Immature natural killer cell (primary cell): ENCODE data around the gene TOP3A. TPM values are rescaled to one million over a fixed set of nuclear protein-coding genes. Genes with fewer than 3 reads are reported as not detected.

Source experiments
- DNase-seq, 3 donors: peaks; one replicate each; pipeline ENCODE4 v3.0.0; 2022; ENCODE audit warnings: mixed read lengths in 1 of 3
- H3K27ac Mint-ChIP-seq, 6 donors: one replicate each; pipeline ENCODE4 v1.8.0; 2020; ENCODE audit warnings: mixed read lengths in 6 of 6, mild to moderate bottlenecking in 5 of 6, inconsistent platforms in 4 of 6, moderate library complexity in 3 of 6
- H3K27me3 Mint-ChIP-seq, 3 donors: one replicate each; pipeline ENCODE4 v1.8.0; 2020 to 2021; ENCODE audit warnings: low read depth in 3 of 3, mild to moderate bottlenecking in 3 of 3, mixed read lengths in 3 of 3, moderate library complexity in 3 of 3, inconsistent platforms in 1 of 3
- H3K36me3 Mint-ChIP-seq, 3 donors: one replicate each; pipeline ENCODE4 v1.8.0; 2020; ENCODE audit warnings: mixed read lengths in 3 of 3, inconsistent platforms in 2 of 3, mild to moderate bottlenecking in 2 of 3
- H3K4me1 Mint-ChIP-seq, 2 donors: one replicate each; pipeline ENCODE4 v1.8.0; 2020; ENCODE audit warnings: inconsistent platforms in 2 of 2, mild to moderate bottlenecking in 2 of 2, mixed read lengths in 2 of 2, moderate library complexity in 1 of 2
- H3K4me3 Mint-ChIP-seq, 5 donors: one replicate each; pipeline ENCODE4 v1.8.0; 2020; ENCODE audit warnings: mild to moderate bottlenecking in 5 of 5, mixed read lengths in 5 of 5, inconsistent platforms in 3 of 5, moderate library complexity in 3 of 5
- H3K9me3 Mint-ChIP-seq, 6 donors: one replicate each; pipeline ENCODE4 v1.8.0; 2020; ENCODE audit warnings: mild to moderate bottlenecking in 6 of 6, mixed read lengths in 6 of 6, inconsistent platforms in 4 of 6, moderate library complexity in 3 of 6
- polyA plus RNA-seq, 3 donors: library from polyadenylated mRNA; unstranded; fragments of 300-500 nt; fragmentation: Illumina TruSeq; gene quantifications; one replicate each; pipeline ENCODE4 v1.2.3, GENCODE V29; 2021

TOP3A gene
- polyA plus RNA-seq, 3 donors from 2014 or later = 4.8 to 32.7 (median 15.2) TPM

DNA sequence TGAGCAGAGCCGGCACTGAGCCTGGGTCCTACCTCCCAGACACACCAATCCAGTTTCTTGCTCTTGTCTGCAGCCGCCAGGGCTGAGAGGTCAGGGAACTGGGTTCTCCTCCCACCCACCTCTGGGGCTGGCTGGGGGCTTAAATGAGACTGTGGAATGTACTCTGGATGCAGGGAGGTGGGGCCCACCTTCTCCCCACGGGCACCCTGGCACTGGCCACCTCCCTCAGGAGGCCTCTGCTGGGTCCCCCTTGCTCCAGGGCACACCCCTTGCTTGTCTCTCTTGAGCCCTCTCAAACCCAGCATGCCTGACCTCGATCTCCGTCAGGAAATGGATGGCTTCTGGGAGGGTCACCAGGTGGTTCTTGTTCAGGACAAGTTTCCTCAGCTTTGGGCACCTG is 62.6 kb downstream of the TOP3A start:
- H3K4me3 Mint-ChIP-seq = no peak overlapping the region
- DNase-seq = no peak
- peaks cover 13 to 19% of the 10 kb centered on the region in 2 donors for H3K4me1 Mint-ChIP-seq
- H3K27ac Mint-ChIP-seq = no peak overlapping the region
- peaks cover 3 to 10% (median 7%) of the 10 kb centered on the region in 3 donors for H3K36me3 Mint-ChIP-seq
- H3K9me3 Mint-ChIP-seq = no peaks in the 10 kb centered on the region
- H3K27me3 Mint-ChIP-seq = peaks cover 0 to 5% (median 2%) of the 10 kb centered on the region in 3 donors

DNA sequence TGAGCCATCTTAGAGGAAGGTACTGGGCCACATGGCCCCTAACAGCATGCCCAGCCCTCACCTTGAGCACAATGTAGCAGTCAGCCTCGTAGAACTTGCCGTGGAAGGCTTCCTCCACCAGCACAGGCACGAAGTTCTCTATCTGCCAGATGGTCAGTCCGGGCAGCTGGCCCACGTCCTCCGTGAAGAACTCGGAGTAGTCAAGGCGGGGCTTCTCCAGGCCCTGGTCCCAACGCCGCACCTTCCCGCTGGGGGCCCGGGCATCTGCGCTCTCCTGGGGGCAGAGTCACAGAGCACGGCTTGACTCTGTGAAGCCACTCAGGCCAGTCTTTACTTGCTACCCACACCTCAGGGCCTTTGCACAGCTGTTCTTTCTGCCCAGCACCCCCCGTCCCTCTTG is 63.6 kb downstream of the TOP3A start:
- Mint-ChIP-seq H3K9me3 (no peaks in the 10 kb centered on the region), H3K4me1 (peaks cover 4 to 11% of the 10 kb centered on the region in 2 donors), H3K36me3 (peaks cover 3 to 10% (median 7%) of the 10 kb centered on the region in 3 donors), H3K27me3 (peaks cover 0 to 5% (median 3%) of the 10 kb centered on the region in 3 donors), H3K4me3 (no peak overlapping the region), H3K27ac (no peak overlapping the region)
- DNase-seq = no peak

DNA sequence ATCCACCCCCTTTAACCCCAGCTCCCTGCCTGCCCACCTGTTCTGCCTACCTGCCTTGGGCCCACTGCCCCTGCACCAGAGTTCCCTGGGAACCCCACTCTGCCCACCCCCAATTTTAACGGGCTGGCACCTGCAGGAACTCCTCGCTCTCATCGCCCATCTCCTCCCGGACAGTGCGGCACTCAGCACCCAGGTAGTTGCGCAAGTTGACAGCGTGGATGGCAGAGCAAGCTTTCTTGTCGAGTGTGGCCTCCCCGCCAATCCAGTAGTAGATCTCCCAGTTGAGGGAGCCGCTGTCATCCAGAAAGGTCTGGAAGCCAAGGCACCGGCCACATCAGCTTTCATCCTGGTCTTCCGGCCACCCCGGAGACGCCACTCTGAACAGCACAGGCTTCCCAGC is 64.1 kb downstream of the TOP3A start:
- H3K36me3 Mint-ChIP-seq = peaks cover 3 to 10% (median 7%) of the 10 kb centered on the region in 3 donors
- peaks cover 0 to 5% (median 4%) of the 10 kb centered on the region in 3 donors for H3K27me3 Mint-ChIP-seq

DNA sequence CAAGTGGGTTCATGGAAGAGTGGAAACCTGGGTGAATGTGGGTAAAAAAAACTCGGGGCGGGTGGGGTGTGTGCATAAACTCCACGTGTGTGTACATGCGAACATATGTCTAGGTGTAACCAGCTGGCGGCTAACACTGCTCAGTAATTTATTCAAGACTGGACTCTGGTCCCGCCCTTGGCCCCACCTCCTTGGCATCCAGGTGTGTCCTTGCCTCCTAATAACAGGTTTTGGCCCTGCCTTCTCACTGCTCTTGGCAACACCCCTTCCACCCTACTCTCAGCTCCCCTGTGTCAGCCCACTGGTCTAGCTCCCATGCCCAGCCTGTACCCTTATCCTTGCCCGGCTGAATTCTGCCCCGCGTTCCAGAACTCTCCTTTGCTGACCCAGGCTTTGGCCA is 64.5 kb downstream of the TOP3A start:
- Mint-ChIP-seq H3K4me1 (peaks cover 2 to 7% of the 10 kb centered on the region in 2 donors), H3K9me3 (no peaks in the 10 kb centered on the region), H3K36me3 (peaks cover 3 to 13% (median 7%) of the 10 kb centered on the region in 3 donors), H3K27ac (peak overlapping the region in 1 of 6 donors; percentile 46), H3K4me3 (no peak overlapping the region), H3K27me3 (peaks cover 1 to 6% (median 5%) of the 10 kb centered on the region in 3 donors)
- DNase-seq = no peak

More for the DNA sequence above, 64.1 kb downstream of the TOP3A start:
- DNase-seq = no peak
- no peak overlapping the region for H3K4me3 Mint-ChIP-seq
- peak overlapping the region in 1 of 6 donors; percentile 46 for H3K27ac Mint-ChIP-seq
- H3K9me3 Mint-ChIP-seq = no peaks in the 10 kb centered on the region
- H3K4me1 Mint-ChIP-seq = peaks cover 2 to 7% of the 10 kb centered on the region in 2 donors

DNA sequence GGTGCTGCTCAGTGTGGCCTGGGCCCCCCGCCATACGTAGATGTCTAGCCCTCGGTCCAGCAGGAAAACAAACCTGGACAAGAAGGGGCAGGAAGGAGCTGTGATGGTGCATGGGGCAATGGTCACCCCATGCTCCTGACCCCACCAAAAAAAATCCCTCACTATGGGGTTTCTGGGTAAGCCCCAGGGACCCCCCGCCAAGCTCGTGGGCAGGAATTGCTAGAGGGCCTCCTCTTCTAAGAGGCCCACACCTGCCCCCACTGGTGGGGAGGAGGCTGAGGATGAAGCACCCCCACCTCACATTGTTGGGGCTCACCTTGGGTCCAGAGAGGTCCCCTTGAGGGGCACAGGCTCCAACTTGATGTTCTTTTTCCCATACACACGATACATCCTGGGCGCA is 66.0 kb downstream of the TOP3A start:
- peak overlapping the region in 1 of 6 donors; percentile 2 for H3K27ac Mint-ChIP-seq
- peaks cover 2 to 7% of the 10 kb centered on the region in 2 donors for H3K4me1 Mint-ChIP-seq
- H3K36me3 Mint-ChIP-seq = peaks cover 3 to 13% (median 7%) of the 10 kb centered on the region in 3 donors
- no peak for DNase-seq
- no peaks in the 10 kb centered on the region for H3K9me3 Mint-ChIP-seq
- H3K27me3 Mint-ChIP-seq = peaks cover 1 to 6% (median 5%) of the 10 kb centered on the region in 3 donors
- no peak overlapping the region for H3K4me3 Mint-ChIP-seq

DNA sequence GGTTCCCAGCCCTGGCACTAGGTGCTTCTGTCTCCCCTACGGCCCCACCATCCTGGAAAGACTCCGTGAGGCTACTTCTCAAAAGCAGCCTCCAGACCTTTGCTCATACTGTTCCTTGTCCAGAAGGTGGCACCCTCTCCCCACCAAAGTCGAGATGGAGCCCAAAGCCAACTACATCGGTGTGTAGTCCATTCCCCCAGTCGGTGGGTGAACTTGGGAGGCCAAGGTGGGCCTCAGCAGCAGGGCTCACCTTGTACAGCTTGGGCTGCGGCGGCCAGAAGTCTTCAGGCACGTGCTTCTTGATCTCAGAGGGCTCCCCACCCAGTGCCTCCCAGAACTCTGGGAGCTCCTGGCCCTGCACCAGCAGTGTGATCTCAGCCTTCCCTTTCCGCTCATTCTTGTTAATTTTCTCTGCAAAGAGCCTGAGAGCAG is 66.5 kb downstream of the TOP3A start:
- Mint-ChIP-seq H3K9me3 (no peaks in the 10 kb centered on the region), H3K4me3 (no peak overlapping the region), H3K27ac (peak overlapping the region in 5 of 6 donors; percentile 2 to 80 (median 42)), H3K27me3 (peaks cover 1 to 5% (median 4%) of the 10 kb centered on the region in 3 donors), H3K36me3 (peaks cover 3 to 13% (median 7%) of the 10 kb centered on the region in 3 donors), H3K4me1 (peaks cover 2 to 7% of the 10 kb centered on the region in 2 donors)
- peak; percentile 42 to 65 (median 49) for DNase-seq

DNA sequence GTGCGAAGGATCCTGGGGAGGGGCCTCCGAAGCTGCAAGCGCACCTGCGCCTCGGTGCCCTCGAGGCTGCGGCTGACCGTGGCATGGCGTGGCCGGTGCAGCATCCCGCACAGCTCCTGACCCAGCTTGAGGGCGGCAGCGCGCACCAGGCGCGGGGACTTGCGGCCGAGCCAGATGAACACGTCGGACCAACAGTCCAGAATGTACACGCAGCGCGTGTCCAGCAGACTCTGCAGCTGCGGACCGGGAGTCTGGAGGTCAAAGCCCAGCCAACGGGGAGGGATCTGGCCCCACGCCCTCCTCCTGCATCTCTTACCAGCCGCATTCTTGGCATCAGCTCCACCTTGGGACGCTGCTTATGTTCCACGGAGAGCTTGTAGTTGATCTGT is 67.2 kb downstream of the TOP3A start:
- H3K9me3 Mint-ChIP-seq = no peaks in the 10 kb centered on the region
- H3K4me3 Mint-ChIP-seq = no peak overlapping the region
- H3K4me1 Mint-ChIP-seq = peaks cover 2 to 7% of the 10 kb centered on the region in 2 donors
- peaks cover 3 to 13% (median 7%) of the 10 kb centered on the region in 3 donors for H3K36me3 Mint-ChIP-seq
- peaks cover 1 to 5% (median 4%) of the 10 kb centered on the region in 3 donors for H3K27me3 Mint-ChIP-seq
- peak overlapping the region in 1 of 6 donors; percentile 42 for H3K27ac Mint-ChIP-seq
- DNase-seq = no peak

DNA sequence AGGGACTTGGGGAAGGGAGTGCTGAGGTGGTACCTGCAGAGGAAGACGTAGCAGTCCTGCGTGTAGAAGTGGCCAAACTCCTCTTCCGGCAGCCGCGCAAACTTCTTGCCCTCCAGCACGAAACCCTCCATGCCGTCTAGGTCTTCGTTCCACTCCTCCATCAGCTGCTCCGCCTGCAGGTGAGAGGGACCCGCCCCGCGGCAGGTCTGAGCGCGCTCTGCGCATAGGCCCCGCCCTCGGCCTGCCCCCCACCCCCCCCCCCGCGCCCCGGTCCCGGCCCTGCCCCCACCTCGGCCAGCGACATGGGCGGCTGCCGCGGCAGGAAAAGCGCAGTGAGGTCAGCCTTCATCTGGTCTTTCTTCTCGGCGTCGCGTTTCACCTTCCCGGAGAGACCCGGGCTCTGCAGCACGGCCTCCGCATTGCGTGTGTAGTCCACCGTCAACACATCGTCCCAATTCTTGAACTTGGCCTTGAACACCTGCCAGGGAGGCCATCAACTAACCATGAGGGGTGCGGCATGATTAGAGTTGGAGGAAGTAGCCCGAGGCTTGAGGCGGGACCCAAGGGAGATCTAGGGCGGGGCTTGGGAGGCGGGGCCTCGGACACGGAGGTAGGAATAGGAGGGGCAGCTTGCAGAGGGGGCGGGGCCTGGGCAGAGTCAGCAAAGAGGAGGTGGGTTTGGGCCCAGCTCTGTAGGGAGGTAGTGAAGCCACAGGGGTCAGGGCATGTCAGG is 67.7 kb downstream of the TOP3A start:
- Mint-ChIP-seq H3K4me3 (no peak overlapping the region), H3K4me1 (peaks cover 2 to 7% of the 10 kb centered on the region in 2 donors), H3K9me3 (no peaks in the 10 kb centered on the region), H3K27ac (no peak overlapping the region), H3K36me3 (peaks cover 3 to 13% (median 7%) of the 10 kb centered on the region in 3 donors), H3K27me3 (peaks cover 1 to 5% (median 4%) of the 10 kb centered on the region in 3 donors)
- no peak for DNase-seq

DNA sequence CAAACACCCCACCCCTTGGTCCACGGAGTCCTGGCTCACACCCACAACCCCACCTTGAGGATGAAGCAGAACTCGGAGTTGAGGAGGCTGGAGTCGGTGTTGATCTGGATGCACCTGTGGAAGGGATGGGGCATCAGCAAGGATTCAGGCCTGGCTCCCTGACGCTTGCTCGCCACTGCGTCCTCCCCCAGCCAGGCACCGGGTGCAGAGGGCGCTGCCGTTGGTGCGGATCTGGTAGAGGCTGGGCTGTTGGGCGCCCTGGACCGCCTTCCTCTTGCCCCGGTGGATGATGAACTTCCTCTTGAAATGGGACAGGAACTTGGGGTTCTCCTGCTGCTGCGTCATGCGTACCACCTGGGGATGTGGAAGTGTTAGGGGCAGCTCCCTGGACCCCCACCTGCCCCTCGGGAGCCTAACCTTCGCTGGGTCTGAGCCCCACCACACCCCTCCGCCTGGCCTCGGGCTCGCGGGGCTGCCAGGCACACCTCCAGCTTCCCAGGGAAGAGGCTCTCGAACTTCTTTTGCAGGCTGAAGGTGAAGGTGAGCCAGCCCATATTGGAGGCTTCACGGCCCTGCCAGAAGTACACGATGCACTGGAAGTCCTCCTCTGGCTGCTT is 68.6 kb downstream of the TOP3A start:
- peaks cover 2 to 7% of the 10 kb centered on the region in 2 donors for H3K4me1 Mint-ChIP-seq
- H3K27ac Mint-ChIP-seq = no peak overlapping the region
- DNase-seq = no peak
- peaks cover 3 to 13% (median 7%) of the 10 kb centered on the region in 3 donors for H3K36me3 Mint-ChIP-seq
- peaks cover 1 to 5% (median 4%) of the 10 kb centered on the region in 3 donors for H3K27me3 Mint-ChIP-seq
- H3K4me3 Mint-ChIP-seq = no peak overlapping the region
- no peaks in the 10 kb centered on the region for H3K9me3 Mint-ChIP-seq

DNA sequence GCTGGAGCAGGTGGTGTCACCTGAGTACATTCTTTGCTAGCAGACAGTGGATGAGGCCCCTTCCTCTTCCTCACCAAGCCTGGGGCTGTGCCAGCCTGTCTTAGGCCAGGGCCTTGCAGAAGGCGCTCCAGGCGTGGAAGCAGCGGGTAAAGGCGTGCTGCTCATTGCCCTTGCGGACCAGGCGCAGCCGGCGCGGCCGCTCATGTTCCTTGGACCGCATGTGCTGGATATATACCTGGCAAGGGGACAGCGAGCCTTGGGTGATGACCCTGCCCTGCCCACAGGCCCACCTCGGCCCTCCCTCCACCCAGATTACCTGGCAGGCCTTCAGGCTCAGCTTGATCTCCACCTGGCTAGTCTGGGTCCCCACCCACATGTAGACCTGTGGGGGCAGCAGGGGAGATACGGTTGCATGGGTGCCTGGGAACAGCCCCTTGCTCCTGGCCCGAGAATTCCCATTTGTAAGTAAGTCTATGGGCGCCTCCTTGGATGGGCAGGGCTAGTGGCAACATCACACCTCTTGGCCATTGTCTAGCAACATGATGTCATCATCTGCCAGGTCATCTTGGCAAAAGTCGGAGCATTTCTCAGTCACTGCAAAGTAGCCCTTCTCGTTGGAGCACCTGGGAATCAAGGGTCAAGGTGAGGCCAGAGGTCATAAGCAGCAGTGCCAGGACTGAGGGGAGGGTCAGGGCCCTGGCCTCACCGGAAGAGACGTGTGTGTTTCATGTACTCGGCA is 69.6 kb downstream of the TOP3A start:
- Mint-ChIP-seq H3K27me3 (peaks cover 1 to 4% (median 4%) of the 10 kb centered on the region in 3 donors), H3K27ac (no peak overlapping the region), H3K36me3 (peaks cover 3 to 10% (median 3%) of the 10 kb centered on the region in 3 donors)

DNA sequence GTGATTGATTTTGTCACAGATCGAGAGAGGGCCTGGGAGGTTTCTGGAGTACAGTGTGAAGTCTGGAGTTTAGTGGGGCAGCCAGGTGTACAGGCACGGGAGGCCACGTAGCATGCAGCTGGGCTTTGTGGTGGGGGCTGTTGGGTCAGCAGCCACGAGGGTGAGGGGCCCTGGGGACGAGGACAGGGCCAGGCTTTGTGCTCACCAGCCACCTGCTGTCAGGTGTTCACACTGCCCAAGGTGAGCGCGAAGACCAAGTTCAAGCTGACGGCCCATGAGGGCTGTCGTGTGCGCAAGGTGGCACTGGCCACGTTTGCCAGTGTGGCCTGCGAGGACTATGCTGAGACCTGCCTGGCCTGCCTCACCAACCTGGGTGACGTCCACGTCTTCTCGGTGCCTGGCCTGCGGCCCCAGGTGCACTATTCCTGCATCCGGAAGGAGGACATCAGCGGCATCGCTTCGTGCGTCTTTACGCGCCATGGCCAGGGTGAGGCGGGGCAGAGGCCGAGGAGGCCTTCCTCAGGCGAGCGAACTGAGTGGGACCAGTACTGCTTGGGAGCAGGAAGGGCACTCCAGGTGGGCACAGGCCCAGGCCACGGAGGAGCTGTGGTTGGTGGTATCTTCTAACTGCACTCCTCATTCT is 73.4 kb downstream of the TOP3A start:
- Mint-ChIP-seq H3K27me3 (peaks cover 0 to 5% (median 1%) of the 10 kb centered on the region in 3 donors), H3K9me3 (no peaks in the 10 kb centered on the region), H3K36me3 (peaks cover 0 to 7% (median 0%) of the 10 kb centered on the region in 3 donors), H3K4me3 (no peak overlapping the region), H3K4me1 (no peaks in the 10 kb centered on the region), H3K27ac (no peak overlapping the region)
- DNase-seq = no peak

More for the DNA sequence above, 69.6 kb downstream of the TOP3A start:
- H3K4me1 Mint-ChIP-seq = peaks cover 2 to 7% of the 10 kb centered on the region in 2 donors
- no peak for DNase-seq
- H3K9me3 Mint-ChIP-seq = no peaks in the 10 kb centered on the region
- no peak overlapping the region for H3K4me3 Mint-ChIP-seq

DNA sequence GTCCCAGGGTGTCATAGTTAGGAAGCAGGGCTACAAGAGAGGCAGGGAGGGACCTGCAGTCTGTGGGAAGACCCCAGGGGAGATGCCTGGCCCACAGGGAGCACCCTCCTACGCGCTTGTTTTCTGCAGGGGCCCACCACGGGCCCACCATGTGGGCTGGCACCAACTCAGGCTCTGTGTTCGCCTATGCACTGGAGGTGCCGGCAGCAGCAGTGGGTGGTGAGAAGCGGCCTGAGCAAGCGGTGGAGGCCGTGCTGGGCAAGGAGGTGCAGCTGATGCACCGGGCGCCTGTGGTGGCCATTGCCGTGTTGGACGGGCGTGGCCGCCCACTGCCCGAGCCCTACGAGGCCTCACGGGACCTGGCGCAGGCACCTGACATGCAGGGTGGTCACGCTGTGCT is 74.3 kb downstream of the TOP3A start:
- H3K27ac Mint-ChIP-seq = peak overlapping the region in 1 of 6 donors; percentile 18

DNA sequence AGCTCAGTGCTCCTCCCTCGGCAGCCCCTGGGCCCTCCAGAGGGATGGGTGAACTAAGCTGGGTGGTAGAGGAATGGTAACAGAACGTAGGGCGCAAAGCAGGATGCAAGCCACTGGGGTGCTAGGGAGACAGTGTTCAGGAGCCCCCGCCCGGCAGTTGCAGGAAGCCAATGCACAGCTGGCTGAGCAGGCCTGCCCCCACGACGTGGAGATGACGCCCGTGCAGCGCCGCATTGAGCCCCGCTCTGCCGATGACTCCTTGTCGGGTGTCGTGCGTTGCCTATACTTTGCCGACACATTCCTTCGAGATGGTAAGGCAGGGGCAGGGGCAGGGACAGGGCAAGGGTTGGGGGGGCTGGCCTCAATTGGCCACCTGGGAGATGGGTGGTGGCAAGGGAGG is 76.5 kb downstream of the TOP3A start:
- H3K9me3 Mint-ChIP-seq = no peaks in the 10 kb centered on the region
- peaks cover 0 to 2% (median 0%) of the 10 kb centered on the region in 3 donors for H3K27me3 Mint-ChIP-seq
- DNase-seq = no peak
- H3K4me1 Mint-ChIP-seq = no peaks in the 10 kb centered on the region
- peaks cover 0 to 5% (median 0%) of the 10 kb centered on the region in 3 donors for H3K36me3 Mint-ChIP-seq
- H3K4me3 Mint-ChIP-seq = no peak overlapping the region
- H3K27ac Mint-ChIP-seq = no peak overlapping the region

More for the DNA sequence above, 74.3 kb downstream of the TOP3A start:
- H3K9me3 Mint-ChIP-seq = no peaks in the 10 kb centered on the region
- H3K36me3 Mint-ChIP-seq = peaks cover 0 to 5% (median 0%) of the 10 kb centered on the region in 3 donors
- peaks cover 0 to 2% (median under 1%) of the 10 kb centered on the region in 3 donors for H3K27me3 Mint-ChIP-seq
- H3K4me3 Mint-ChIP-seq = no peak overlapping the region
- H3K4me1 Mint-ChIP-seq = no peaks in the 10 kb centered on the region
- no peak for DNase-seq
